GM19452 (cell line): ENCODE data around the gene PRKCE.

Experiments
- ATAC-seq: cut with Tn5 transposase; IDR thresholded peaks from one replicate; pipeline ENCODE4 v1.9.1; 2021; ENCODE audit not compliant: unreplicated experiment

The PRKCE gene

DNA sequence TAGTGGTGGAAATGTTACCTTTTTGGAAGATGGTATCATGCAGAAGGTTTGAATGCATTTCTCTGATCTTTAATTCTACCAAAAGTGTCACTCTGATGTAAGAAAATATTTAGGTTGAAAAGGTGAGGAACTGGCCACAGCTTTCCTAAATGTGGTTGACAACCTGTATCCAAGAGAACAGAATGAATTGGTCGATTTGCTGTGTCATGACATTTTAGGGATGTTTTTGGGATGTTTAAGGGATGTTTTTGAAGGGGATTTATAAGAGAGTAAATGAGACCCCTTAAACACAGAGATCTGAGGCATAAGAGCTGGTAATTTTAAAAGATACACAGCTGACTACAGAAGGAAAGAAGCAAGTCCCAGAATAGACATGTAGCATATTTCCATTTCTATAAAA, 375.0 kb downstream of the PRKCE start:
- ATAC-seq = no peak

DNA sequence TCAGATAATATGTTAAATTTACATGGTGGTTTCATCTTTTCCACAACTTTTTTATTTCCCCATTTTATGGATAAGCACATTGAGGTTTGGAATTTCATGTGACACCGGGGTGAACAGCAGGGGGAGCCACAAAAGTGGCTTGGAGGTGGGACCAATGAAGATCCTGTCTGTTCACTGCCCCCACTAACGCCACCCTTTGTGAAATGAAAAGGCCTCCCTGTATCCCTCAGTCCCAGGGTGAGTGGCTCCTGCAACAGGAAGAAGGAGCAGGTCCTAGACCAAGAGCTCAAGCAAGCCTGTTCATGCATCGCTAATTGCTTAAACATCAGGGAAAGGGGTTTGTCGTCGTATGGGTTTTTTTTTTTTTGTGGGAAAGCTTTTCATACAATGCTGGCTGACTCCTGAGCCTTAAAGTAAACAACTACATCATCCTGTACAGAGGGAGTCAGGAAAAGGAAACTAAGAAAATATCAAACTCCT, 377.9 kb downstream of the PRKCE start:
- ATAC-seq = no peak

DNA sequence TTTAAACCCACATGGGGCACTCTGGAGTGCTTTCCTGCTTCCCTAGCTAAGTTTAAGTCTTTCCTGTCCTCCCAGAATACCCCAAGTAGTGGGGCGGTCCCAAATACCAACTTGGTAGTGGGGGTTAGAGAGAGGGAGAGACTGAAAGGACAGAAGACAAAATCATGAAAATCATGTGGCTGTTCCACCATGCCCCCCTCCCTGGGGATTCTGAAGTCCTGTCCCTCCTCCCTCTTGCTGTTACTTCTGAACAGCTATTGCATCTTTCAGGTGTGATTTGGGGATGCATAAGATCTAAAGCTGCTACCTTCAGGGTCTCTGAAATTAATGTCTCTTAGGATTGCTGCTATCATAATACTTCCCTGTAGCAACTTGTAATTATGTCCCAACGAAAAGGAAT, 378.9 kb downstream of the PRKCE start:
- ATAC-seq = no peak

DNA sequence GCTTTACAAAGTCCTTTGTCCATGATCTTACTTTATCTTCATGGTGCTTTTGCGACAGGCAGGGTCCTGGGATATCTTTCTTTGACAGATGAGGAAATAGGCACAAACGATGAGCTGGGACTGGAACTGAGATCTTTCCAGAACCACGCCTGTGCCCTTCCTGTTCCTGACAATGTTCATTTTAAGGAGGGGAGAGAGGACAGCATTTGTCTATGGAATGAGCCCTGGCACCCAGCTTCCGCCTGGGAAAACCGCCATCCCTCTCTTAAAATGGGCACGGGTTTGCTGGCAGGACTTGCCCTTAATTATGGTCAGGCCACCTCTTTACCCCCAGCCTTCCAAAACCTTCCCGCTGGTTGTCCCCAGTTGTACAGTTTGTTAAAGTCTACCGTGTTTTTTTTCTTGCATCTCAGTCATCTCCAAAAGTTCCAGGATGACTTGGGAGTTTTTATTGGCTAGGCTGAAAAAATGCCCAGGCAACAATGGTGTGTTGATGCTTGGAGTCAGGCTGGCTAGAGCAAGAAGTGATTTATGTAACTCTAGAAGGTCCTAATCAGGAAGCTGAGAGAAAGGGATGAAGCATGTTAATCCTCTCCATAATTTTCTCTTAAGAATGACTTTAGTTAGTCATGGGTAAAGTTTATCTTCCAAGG, 380.8 kb downstream of the PRKCE start:
- no peak for ATAC-seq

DNA sequence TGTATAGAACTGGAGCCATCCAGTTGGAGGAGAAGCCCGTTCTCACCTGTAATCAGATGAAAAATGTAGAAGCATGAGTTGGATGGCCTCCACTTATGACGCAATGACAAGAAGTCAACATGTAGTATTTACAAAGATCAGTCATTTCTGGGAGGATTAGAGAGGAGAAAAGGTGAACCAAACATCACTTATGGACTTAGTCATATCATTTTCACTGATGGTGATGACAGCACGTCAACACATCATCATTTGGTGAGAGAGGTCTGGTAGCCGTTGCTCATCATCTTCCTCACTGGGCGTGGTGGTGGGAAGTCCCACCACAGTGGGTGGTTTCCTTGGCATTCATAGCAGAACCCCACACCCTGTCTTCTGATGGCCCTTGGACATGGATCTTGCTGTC, 381.5 kb downstream of the PRKCE start:
- ATAC-seq = no peak

DNA sequence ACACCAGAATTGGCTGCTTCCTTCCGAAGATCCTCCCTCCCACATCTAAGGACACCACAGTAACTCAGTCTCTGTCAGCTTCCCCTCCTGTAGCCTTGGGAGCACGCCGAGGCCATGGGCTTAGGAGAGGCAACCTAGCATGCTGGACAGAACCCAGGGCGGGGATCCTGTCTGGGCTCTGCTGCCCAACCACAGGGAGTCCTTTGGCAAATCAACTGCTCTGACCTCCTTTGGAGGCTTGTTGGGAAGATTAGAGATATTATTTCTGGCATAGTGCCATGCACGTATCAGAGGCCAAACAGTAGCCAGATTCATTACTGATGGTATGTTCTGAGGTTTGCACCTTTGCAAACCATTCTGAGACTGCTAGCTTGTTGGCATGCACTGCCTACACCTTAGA, 383.1 kb downstream of the PRKCE start:
- no peak for ATAC-seq

DNA sequence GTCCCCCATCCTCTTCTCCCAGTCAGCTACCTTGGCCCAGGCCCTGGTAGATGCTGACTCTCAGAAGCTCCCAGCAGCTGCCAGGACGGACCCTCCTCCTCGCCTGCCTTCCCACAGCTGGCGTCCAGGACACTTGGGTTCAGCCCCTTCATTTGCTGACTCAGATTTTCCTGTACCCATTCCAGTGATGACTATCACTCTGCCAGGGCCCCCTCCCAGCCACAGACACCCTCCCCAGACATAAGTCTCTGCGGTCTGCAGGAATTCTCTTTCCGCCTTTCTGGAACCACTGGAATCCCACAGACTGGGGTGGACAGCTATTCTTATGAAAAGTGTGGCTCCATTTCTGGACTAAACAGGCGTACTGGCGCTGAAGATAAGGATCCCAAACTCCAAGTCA, 385.5 kb downstream of the PRKCE start:
- ATAC-seq = no peak

DNA sequence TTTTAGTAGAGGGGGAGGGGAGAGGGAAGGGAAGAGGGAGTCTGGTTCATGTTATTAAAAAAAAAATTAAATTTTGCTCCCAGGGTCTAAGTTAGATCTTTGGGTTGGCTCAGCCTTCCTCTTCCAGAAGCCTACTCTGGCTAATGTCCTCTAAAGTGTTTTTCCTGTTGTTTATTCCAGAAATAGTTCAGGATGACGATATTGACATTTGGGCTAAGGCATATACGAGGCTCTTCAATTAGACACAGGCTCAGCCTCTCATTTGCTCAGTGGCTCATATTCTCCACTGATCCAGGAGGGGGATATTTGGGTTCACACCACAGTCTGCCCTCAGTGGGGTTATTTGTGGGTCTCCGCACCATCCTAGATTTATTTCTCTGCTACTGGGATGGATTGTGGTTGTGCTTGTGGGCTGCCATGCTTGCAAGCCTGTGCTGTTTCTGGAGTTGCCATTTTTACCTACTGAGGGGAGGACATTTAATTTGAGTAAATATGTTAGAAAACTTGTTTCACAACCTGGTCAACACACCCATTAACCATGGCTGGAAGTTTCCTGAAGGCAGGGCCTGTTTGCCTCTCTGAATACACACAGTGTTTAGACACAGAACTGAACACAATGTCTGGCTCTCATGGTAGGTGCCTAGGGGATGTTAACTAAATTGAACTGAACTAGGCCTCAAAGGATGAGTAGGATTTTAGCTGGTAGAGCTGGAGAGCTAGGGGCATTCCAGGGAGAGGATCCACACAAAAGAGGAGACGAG, 388.2 kb downstream of the PRKCE start:
- ATAC-seq = no peak

DNA sequence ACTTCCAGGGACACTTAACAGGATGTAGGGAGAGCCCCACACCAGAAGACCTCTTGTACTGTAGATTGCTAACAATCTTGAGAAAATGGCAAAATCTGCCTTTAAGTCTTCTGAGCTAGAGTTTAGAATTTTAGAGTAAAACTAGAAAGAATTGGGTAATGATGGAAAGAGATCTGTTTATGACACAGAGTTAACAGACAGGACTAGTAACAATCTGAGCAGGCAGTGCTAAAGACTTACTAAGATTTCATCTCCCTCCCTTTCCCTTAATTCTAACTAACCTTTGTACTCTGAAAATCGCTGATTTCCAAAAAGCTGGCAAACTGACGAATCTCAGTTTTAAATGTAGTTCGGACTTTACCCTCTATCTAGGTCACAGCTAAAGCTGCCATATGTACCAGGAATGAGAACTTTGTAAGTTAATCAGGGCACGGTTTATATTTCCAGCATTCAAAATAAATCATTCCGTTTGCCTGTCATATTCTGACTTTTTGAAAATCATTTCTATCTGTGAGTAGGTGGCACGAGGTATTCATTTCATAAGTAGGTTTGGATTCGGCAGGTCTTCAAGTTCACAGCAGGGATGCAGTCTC, 389.2 kb downstream of the PRKCE start:
- ATAC-seq = no peak

DNA sequence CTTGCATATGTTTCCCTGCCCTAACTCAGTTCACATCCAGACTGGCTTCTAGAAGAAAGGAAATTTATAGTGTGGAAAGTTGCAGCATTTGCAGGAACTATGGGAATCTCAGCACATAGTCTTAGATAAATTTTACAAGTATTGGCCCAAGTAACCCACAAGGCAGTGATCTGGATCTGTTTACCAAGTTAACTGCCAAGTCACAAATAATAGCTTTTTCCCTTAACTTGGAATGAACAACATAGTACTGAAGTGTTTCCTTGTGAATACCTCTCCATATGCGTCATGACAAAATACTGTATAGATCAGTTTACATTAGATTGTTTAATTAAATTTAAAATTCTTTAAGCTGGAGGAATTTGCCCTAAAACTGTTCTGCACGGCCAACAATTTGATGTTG, 390.0 kb downstream of the PRKCE start:
- ATAC-seq = no peak

DNA sequence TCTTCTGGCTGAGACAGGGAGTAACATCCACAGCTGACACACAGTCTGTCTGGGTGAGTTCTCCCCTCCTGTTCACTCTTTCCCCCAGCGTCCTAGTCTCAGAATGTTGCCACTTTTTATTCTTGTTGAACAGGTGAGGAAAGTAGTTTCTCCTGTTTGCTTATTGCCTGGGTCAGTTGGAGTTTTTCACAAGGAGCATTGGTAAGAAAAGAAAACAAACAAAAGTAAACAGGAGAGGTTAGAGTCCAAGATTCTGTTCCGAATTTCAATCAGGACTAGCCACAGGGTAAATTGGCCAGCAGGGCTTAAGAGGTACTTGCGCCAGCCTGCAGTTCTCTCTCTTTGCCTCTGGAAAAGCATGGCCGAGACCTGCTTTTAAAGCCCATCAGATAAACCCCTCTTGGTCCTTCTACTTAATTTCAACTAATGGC, 390.7 kb downstream of the PRKCE start:
- no peak for ATAC-seq

DNA sequence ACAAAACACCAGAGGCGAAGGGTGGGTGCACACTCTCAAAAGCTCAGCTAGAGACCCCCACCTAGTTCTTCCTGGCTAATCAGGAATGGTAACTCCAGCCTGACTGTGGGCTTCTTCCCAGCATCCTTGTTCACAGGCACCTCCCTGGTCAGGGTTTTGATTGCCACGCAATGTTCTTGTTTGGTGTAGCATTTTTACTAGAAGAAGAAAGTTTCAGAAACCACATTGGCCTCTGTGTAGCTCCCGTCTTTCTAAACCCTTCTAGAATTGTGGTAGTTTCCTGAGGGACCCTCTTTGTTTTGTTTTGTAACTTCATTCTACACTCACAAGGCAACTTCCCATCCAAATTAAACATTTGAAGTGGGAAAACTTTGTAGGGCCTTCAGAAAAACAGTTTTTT, 391.2 kb downstream of the PRKCE start:
- no peak for ATAC-seq

DNA sequence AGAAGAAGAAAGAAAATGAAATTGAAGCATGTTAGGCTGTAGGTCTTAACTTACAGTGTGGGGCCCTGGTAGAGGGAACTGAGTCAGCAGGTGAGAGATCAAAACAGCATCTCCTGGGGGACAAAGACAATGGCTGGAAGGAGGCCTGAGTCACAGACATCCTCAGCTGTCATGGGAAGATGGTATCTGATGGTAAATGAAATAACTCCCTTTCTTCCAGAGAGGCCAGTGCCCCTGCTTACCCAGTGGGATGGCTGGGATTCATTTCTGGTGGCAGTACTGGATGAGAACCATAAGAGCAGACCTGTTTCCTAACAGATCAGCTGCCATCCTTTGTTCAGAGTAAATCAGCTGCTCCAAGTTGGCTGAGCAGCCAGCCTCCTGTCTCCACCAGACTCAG, 394.4 kb downstream of the PRKCE start:
- ATAC-seq = no peak

DNA sequence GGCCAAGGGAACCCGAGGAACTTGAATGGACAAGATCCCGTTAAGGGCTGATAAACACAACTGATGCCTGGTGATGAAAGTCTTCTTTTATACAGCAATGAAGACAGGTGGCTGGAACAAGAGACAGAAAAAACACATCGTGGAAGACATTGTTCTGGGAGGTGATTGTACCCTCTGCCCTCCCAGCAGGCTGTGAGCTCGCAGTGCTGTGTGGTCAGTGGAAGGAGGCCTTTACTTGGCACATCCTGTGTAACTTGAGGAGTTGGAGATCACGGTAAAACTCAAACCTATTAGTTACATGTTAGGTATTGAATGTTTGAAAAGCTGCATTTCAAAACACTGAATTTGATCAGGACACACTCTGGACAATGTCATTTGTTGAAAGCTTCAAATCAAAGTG, 395.8 kb downstream of the PRKCE start:
- no peak for ATAC-seq

DNA sequence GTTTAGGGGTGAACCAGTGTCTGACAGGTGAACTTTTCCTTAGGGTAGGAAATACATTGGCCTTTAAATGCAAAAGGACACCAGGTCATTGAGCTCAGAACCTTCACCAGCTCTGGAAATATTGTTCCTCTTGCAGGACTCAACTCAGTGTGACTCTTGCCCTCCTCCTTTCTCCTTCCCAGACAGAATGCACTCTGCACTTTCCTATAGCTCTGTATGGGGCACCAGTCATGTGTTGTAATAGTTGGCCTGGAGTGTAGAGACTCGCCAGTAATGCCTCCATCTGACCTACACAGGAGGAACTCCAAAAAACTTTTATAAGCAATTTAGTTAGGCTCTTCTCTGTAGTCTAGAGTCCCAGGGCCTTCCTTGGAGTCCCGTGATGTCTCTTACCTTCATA, 397.2 kb downstream of the PRKCE start:
- ATAC-seq = no peak

DNA sequence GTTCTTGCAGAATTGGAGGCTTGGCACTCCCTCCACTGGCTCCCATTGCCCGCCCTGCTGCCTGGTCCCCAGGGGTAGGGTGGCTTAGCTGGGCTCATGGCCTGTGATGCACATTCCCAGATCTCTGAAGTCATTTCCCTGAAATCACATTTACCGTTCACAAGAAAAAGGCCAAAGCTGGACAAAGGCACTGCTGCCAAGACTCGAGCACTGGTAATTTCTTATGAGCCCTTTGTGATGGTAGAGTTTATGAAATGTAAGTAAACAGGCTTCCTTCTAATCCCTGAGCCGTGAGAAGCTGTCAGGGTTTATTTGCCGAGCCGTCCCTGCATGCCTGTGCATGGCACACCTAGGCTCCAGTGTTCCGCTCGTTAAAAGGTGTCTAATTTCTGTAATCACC, 398.6 kb downstream of the PRKCE start:
- no peak for ATAC-seq

DNA sequence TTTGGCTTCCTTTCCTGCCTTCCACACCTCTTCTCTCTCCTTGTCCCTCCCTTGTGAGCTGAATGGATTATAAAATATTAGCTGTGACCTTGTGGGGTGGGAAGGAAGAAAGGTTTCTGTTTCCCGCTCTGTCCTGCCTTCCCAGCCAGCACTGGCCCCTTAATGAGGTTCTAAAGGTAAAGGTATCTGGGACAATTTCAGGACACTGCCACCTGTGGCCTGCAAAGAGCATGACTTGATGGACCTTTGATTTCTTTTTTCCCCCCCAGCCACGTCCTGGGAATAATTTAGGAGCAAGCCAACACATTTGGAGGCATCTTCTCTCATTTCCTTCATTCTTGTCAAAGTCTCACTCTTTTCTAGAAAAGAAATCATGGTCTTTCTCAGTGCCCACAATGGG, 399.0 kb downstream of the PRKCE start:
- no peak for ATAC-seq

DNA sequence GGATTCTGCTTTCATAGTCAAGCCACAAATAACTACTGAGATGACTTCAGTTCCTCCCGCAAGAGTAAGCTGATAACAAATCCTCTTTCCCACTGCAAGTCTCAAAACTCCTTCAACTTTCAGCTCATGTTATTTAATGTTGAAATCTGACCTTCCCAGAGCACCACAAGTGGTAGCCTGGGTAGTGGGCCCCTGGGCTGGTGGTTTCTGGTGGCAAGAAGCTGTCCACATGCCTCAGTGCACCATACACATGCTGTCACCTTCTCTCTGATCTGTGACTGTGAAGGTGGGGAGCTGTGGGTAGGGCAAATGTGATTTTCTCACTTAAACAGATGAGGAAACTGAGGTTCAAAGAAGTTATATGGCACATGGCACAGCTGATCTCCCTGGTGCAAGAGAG, 399.6 kb downstream of the PRKCE start:
- ATAC-seq = no peak

DNA sequence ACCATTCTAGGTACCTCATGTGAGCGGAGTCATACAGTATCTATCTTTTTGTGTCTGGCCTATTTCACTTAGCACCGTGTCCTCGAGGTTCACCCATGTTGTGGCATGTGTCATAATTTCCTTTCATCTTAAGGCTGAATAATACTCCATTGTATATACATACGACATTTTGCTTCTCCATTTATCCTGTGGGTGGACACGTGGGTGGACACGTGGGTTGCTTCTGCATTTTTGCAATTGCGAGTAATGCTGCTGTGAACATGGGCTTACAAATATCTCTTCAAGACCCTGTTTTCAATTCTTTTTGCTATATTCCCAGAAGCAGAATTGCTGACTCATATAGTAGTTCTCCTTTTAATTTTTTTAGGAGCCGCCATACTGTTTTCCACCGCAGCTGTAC, 402.1 kb downstream of the PRKCE start:
- no peak for ATAC-seq

DNA sequence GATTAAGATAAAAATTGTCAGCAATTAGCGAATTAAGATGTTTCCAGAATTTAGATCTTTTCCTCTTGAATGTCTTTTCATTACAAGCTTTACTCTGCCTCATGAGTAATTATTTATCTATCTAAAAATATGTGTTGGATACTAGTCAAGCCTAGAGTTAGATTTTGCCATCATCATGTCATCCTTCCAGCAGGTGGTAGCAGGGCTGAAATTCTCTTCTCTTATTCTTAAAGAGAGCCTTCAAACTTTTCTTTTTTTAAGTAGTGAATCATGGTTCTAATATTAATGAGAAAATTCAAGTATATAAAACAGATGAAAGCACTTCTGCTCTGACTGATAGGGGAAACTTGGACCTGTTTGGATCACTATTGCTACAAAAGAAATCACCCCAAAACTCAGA, 405.1 kb downstream of the PRKCE start:
- ATAC-seq = no peak

DNA sequence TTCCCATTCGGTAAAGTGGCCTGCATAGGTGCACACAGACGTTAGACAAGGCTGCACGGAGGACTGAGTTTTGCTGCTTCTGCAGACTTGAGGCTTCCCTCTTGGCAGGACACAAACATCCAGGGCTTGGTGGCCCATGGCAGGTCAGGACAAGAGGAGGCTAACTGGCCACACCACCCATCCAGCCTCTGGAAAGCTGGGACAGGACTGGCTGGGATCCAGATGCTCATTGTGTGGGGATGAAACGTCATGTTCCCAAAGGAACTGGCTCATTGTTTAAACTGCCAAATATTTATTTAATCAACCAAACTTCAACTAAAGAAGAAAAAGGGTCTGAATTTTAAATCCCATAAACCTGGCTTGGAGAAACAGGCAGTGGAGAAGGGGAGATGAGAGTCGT, 406.7 kb downstream of the PRKCE start:
- ATAC-seq = no peak

DNA sequence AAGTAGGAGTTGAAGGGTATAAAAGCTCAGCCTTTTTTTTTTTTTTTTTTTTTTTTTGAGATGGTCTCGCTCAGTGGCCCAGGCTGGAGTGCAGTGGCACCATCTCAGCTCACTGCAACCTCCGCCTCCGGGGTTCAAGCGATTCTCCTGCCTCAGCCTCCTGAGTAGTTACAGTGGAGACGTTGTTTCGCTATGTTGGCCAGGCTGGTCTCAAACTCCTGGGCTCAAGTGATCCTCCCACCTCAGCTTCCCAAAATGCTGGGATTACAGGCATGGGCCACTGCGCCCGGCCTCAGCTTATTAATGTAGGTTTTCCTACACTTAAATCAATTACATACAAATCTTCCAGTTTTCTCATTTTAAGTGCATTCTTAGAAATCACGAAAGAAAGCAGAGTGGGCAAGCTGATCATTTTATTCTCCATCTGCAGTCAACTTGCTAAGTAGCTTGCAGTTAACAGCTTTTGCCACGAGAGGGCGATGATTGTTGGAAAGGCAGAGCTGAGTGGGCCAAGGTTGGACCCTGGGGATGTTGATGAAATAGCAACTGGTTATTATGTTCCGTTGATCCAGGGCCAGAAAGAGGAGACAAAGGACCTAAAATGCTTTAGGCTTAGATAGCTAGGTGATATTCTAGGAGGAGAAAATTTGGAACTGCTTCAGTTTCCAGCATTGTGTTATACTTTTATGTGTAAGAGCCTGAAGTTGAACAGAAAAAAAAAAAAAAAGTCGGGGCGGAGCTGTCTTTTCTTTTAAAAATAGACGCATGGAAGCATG, 411.4 kb downstream of the PRKCE start:
- ATAC-seq = no peak
